ENCODE measurements around the gene VWA5B1. TPM values are rescaled to one million over a fixed set of nuclear protein-coding genes. Genes with fewer than 3 reads are reported as not detected.

VWA5B1 gene
- total RNA-seq, 4 donors from 2014 or later: not detected

DNA sequence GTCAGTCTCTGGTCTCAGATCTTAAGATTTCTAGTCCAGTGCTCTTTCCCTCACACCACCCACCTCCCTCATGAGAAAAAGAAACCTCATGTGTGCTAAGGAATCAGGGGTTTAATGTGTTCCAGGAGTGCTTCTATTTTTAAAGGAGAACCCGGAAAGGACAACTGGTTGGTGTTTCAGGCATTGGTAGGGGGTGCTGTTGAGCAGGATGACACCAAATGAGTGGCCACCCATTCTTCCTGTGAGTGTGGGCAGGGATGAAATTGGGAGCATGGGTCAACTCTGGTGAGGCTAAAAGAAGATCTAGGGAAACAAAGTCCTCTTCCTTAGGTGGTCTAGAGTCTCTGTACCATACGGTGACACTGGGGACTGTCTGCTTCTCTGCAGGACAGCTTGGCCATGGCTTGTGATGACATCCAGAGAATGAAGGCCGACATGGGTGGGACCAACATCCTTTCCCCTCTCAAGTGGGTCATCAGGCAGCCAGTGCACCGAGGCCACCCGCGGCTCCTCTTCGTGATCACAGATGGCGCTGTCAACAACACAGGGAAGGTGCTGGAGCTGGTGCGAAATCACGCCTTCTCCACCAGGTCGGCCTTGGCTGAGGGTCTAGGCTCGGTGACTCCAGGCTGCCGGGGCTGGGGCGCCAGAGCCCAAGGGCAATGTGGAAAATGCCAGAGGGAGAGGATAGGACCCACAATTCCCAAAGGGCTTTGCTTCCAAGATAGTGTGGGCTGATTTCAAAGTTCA, 39.3 kb downstream of the VWA5B1 start:
- 77 to 91% methylated on average over 10 to 14 of the region's 14 CpGs for WGBS, 2 donors

DNA sequence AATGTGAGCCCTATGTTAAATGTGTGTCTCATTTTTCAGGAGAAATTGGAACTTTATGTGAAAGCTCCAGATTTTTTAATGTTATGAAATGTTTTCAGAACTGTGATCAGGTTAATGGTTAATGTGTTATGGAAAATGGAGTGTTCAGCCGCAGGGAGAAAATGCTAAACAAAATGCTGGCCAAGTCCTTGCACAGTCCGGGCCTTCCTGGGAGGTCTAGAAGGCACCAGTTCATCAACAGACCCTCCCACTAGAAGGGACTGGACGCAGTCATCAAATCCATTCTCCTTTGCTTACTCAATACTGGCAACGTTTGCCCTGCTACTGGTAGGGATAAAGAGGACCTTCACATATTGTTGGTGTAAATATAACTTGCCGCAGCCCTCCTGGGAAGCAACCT, 43.4 kb downstream of the VWA5B1 start:
- Histone ChIP-seq H3K27ac (no peak overlapping the region), H3K9me3 (no peaks in the 10 kb centered on the region), H3K4me3 (no peak overlapping the region), H3K4me1 (no peaks in the 10 kb centered on the region), H3K27me3 (peaks cover 0 to 15% of the 10 kb centered on the region in 2 donors), H3K36me3 (no peaks in the 10 kb centered on the region)
- no peak for DNase-seq (ENCODE audit: low spot score in 2 of 2)
- no peak for TF ChIP-seq EP300 (IDR thresholded peaks at IDR 0.05)
- TF ChIP-seq, protein P1, sequence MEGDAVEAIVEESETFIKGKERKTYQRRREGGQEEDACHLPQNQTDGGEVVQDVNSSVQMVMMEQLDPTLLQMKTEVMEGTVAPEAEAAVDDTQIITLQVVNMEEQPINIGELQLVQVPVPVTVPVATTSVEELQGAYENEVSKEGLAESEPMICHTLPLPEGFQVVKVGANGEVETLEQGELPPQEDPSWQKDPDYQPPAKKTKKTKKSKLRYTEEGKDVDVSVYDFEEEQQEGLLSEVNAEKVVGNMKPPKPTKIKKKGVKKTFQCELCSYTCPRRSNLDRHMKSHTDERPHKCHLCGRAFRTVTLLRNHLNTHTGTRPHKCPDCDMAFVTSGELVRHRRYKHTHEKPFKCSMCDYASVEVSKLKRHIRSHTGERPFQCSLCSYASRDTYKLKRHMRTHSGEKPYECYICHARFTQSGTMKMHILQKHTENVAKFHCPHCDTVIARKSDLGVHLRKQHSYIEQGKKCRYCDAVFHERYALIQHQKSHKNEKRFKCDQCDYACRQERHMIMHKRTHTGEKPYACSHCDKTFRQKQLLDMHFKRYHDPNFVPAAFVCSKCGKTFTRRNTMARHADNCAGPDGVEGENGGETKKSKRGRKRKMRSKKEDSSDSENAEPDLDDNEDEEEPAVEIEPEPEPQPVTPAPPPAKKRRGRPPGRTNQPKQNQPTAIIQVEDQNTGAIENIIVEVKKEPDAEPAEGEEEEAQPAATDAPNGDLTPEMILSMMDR (IDR thresholded peaks at IDR 0.05): no peak
- TF ChIP-seq POLR2A (IDR thresholded peaks at IDR 0.05): no peak
- 52 to 74% methylated on average over 5 of the region's 5 CpGs for WGBS, 2 donors

More for the DNA sequence above, 39.3 kb downstream of the VWA5B1 start:
- Histone ChIP-seq H3K36me3 (no peaks in the 10 kb centered on the region), H3K4me3 (no peak overlapping the region), H3K4me1 (peaks cover 0 to 12% (median 0%) of the 10 kb centered on the region in 4 donors), H3K9me3 (no peaks in the 10 kb centered on the region), H3K27me3 (peaks cover 0 to 9% of the 10 kb centered on the region in 2 donors), H3K27ac (no peak overlapping the region)
- no peak for DNase-seq (ENCODE audit: low spot score in 2 of 2)
- no peak for TF ChIP-seq POLR2A (IDR thresholded peaks at IDR 0.05)
- TF ChIP-seq, protein P1 (IDR thresholded peaks at IDR 0.05): no peak
- TF ChIP-seq EP300 (IDR thresholded peaks at IDR 0.05): no peak

DNA sequence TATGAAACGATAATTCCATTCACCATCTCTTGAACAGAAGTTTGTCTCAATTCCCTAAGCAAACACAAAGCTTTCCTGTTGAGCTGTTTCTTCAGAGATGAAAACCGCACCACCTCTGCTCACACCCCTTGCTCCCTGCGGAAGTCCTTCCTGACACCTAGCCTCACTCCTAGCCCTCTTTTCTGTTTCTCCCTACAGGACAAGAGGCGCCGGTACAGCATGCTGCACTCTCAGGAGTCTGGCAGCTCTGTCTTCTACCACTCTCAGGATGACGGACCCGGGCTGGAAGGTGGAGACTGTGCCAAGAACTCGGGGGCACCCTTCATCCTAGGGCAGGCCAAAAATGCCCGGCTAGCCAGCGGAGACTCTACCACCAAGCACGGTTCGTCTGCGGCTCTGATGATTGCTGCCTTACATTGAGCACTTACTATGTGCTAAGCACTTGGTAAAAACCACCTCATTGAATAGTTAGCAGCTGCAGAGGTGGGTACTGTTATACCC, 45.5 kb downstream of the VWA5B1 start:
- no peaks in the 10 kb centered on the region for H3K9me3 ChIP-seq
- TF ChIP-seq, protein P1 (IDR thresholded peaks at IDR 0.05): no peak
- TF ChIP-seq POLR2A (IDR thresholded peaks at IDR 0.05): no peak
- TF ChIP-seq EP300 (IDR thresholded peaks at IDR 0.05): no peak
- DNase-seq (ENCODE audit: low spot score in 2 of 2): no peak
- H3K4me1 ChIP-seq: no peaks in the 10 kb centered on the region
- no peak overlapping the region for H3K4me3 ChIP-seq
- peaks cover 0 to 18% of the 10 kb centered on the region in 2 donors for H3K27me3 ChIP-seq
- H3K36me3 ChIP-seq: no peaks in the 10 kb centered on the region
- no peak overlapping the region for H3K27ac ChIP-seq
- 84 to 85% methylated on average over 13 of the region's 13 CpGs for WGBS, 2 donors

DNA sequence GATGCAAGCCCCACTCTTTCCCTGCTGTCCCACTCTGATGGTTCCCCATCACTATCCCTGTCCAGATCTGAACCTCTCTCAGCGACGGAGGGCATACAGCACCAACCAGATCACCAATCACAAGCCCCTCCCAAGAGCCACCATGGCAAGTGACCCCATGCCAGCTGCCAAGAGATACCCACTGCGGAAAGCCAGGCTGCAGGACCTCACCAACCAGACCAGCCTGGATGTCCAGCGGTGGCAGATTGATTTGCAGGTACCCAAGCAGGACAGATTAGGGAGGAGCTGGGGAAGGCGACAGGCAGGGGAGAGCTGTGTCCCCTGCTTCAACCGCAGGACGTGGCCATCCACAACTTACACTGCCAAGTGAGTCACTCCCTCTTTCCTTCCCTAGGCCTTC, 46.9 kb downstream of the VWA5B1 start:
- no peak overlapping the region for H3K27ac ChIP-seq
- TF ChIP-seq, protein P1 (IDR thresholded peaks at IDR 0.05): no peak
- no peak for TF ChIP-seq POLR2A (IDR thresholded peaks at IDR 0.05)
- H3K27me3 ChIP-seq: peaks cover 0 to 26% of the 10 kb centered on the region in 2 donors
- DNase-seq (ENCODE audit: low spot score in 2 of 2): no peak
- 82 to 86% methylated on average over 6 to 7 of the region's 7 CpGs for WGBS, 2 donors
- no peaks in the 10 kb centered on the region for H3K9me3 ChIP-seq
- H3K4me3 ChIP-seq: no peak overlapping the region
- H3K36me3 ChIP-seq: no peaks in the 10 kb centered on the region
- H3K4me1 ChIP-seq: peaks cover 0 to 3% (median 0%) of the 10 kb centered on the region in 4 donors

DNA sequence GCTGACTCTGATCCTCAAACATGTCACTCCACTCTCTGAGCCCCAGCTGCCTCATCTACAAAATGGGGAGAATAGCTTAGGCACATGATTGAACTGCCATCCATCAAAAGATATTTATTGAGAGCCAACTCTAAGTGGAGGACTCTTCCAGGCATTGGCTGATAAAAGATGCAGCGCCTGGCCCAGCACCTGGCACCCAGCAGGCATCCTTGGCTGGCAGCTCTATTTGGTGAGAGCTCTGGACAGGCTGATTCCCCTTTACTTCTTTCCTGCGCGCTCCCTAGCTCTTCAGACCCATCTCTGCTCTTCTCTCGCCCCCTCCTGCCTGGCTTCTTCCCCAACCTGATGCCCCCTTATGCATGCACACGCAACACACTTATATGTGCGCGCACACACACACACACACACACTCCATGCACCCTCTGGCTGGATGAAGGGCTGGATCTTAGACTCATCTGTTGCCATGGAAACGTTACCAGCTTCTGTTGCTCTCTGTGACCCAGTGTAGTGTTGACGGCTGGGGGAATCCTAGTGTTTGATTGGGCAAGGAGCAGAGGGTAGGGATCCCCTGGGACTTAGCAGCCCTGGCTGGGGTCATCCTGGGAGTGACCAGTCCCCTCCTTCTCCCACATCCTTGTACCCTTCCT, 49.3 kb downstream of the VWA5B1 start:
- 57 to 62% methylated on average over 9 of the region's 9 CpGs for WGBS, 2 donors
- H3K36me3 ChIP-seq: no peaks in the 10 kb centered on the region
- peaks cover 0 to 49% of the 10 kb centered on the region in 2 donors for H3K27me3 ChIP-seq
- no peak overlapping the region for H3K4me3 ChIP-seq
- no peak for TF ChIP-seq EP300 (IDR thresholded peaks at IDR 0.05)
- TF ChIP-seq, protein P1 (IDR thresholded peaks at IDR 0.05): no peak
- no peak for TF ChIP-seq POLR2A (IDR thresholded peaks at IDR 0.05)
- H3K27ac ChIP-seq: no peak overlapping the region
- no peak for DNase-seq (ENCODE audit: low spot score in 2 of 2)
- H3K9me3 ChIP-seq: no peaks in the 10 kb centered on the region
- H3K4me1 ChIP-seq: peaks cover 0 to 20% (median 0%) of the 10 kb centered on the region in 4 donors

All from tibial nerve (tissue), 4 donors.